GM12875 (cell line): ENCODE measurements around the gene GULP1.
"Not testable (repeated sequence)": the region's sequence is repeated elsewhere in the genome, so short reads cannot be mapped to it uniquely, and the experiment has no call there.

ENCODE experiments used
- H3K4me3 ChIP-seq: one replicate; pipeline ENCODE4 v1.5.1; 2011; ENCODE audit warnings: low read depth, low read length, control low read depth
- CTCF ChIP-seq: IDR thresholded peaks from 2 replicates; pipeline ENCODE4 v1.5.1; 2011; ENCODE audit warnings: low read depth, mild to moderate bottlenecking, control low read depth, inconsistent platforms, low read length, moderate library complexity, borderline replicate concordance; ENCODE audit not compliant: insufficient read depth

The GULP1 gene

DNA sequence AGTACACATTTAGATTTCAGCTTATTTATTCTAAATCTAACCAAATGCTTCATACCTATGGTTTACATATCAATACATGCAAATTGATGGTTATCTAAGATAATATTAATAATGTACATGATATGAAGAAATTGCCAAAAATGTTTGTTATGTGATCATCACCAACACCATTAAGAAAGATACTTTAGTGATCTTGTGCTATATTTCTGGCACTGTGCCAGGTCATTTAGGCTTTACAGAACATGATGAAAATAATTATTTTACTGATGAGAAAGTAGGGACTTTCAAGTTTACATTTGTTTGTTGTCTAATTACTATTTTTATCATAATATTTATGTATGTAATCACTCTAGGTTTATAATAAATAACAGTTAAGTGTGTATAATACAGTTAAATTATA lies 158.3 kb downstream of the GULP1 start:
- no peak overlapping the region for H3K4me3 ChIP-seq
- TF ChIP-seq CTCF, result no peak

GRCh38 chr2:188450732-188451483 lies 159.2 kb downstream of the GULP1 start:
- H3K4me3 ChIP-seq, result no peak overlapping the region
- TF ChIP-seq CTCF, result no peak

- H3K4me3 ChIP-seq, result no peak overlapping the region
- no peak for TF ChIP-seq CTCF
Measured at GRCh38 chr2:188452084-188452483, 160.4 kb downstream of the GULP1 start.

- TF ChIP-seq CTCF, result peak; percentile 33; the same call in 1 of the 2 replicates
- no peak overlapping the region for H3K4me3 ChIP-seq
Measured at GRCh38 chr2:188456114-188456909, 164.6 kb downstream of the GULP1 start.

GRCh38 chr2:188459061-188459460 lies 167.4 kb downstream of the GULP1 start:
- no peak for TF ChIP-seq CTCF
- H3K4me3 ChIP-seq, result no peak overlapping the region

DNA sequence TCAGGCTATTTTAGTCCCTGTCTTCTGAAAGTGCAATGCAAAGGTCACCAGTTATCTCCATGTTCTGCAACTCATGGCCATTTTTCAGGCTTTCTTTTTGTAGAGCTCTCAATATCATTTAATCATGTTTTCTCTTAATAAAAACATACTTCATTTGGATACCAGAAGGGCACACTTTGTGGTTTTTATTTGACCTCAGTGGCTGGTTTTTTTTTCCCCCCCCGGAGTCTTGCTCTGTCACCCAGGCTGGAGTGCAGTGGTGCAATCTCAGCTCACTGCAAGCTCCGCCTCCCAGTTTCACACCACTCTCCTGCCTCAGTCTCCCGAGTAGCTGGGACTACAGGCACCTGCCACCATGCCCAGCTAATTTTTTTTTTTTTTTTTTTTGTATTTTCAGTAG lies 174.4 kb downstream of the GULP1 start:
- H3K4me3 ChIP-seq, result not testable (repeated sequence)

DNA sequence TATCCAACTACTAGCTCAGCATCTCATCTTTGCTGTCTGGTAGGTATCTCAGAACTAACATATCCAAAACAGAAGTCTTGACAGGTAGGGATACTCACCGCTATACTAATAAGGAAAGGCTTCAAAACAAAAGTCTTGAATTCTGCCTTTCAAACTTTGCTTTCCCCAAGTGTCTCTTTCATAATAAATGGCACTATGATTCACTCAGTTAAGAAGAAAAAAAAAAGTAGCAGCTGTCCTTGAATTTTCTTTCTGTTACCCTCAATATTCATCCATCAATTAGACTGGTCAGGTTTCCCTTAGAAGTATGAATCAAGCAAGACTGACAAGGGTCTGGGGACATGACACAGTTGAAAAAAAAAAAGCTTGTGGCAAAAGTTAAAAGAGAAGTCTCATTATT lies 175.1 kb downstream of the GULP1 start:
- no peak overlapping the region for H3K4me3 ChIP-seq
- TF ChIP-seq CTCF, result no peak
